ENCODE data around the gene SPIRE1.

Gene SPIRE1

GRCh38 chr18:12478269-12479047 is 179.4 kb downstream of the SPIRE1 start:
- no peaks in the 10 kb centered on the region for H3K79me2 ChIP-seq (ENCODE audit: insufficient read depth, low read depth)
- no peaks in the 10 kb centered on the region for H3K36me3 ChIP-seq (ENCODE audit: insufficient read depth)
- H3K27me3 ChIP-seq (ENCODE audit: insufficient read depth, low read depth): no peaks in the 10 kb centered on the region
- no peak overlapping the region for H3K27ac ChIP-seq
- H3K9ac ChIP-seq: no peak overlapping the region
- H3K4me3 ChIP-seq (IDR thresholded peaks at IDR 0.05; ENCODE audit: insufficient read depth, low read depth, low read length): no peak overlapping the region
- H3K4me2 ChIP-seq: no peak overlapping the region
- no peak overlapping the region for H2AFZ ChIP-seq (ENCODE audit: low read depth)
- H4K20me1 ChIP-seq (ENCODE audit: insufficient read depth): no peaks in the 10 kb centered on the region
- no peaks in the 10 kb centered on the region for H3K4me1 ChIP-seq (ENCODE audit: low read depth, poor library complexity, severe bottlenecking)
- no peak for TF ChIP-seq CTCF (conservative IDR thresholded peaks at IDR 0.05; ENCODE audit: low read depth, low read length)

GRCh38 chr18:12477606-12478005 is 180.3 kb downstream of the SPIRE1 start:
- Histone ChIP-seq H3K79me2 (ENCODE audit: insufficient read depth, low read depth) (no peaks in the 10 kb centered on the region), H3K27ac (no peak overlapping the region), H3K9ac (no peak overlapping the region), H3K4me2 (no peak overlapping the region), H3K27me3 (ENCODE audit: insufficient read depth, low read depth) (no peaks in the 10 kb centered on the region), H2AFZ (ENCODE audit: low read depth) (no peak overlapping the region), H3K4me3 (IDR thresholded peaks at IDR 0.05; ENCODE audit: insufficient read depth, low read depth, low read length) (no peak overlapping the region), H3K36me3 (ENCODE audit: insufficient read depth) (no peaks in the 10 kb centered on the region), H4K20me1 (ENCODE audit: insufficient read depth) (no peaks in the 10 kb centered on the region), H3K4me1 (ENCODE audit: low read depth, poor library complexity, severe bottlenecking) (no peaks in the 10 kb centered on the region)
- no peak for TF ChIP-seq CTCF (conservative IDR thresholded peaks at IDR 0.05; ENCODE audit: low read depth, low read length)

DNA sequence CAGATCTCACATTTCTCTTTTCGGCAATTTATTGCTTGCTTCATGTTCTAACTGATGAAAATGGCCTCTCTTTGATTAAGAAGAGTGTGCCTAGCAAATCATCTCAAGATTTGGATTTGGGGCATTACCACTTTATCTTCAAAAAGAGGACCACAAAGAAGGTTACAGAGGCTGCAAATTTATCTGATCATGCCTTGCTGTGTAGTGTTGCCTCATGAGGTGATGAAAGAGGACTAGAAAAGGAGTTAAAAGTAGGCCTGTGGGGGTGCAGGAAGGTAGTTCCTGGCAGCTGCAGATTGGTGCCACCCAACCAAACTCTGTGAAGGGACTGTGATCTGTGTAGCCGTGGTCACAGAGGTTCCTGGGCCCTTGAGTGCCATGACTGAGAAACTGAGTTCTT is 181.0 kb downstream of the SPIRE1 start:
- no peak overlapping the region for H3K4me3 ChIP-seq (IDR thresholded peaks at IDR 0.05; ENCODE audit: insufficient read depth, low read depth, low read length)
- no peaks in the 10 kb centered on the region for H3K27me3 ChIP-seq (ENCODE audit: insufficient read depth, low read depth)
- H3K36me3 ChIP-seq (ENCODE audit: insufficient read depth): no peaks in the 10 kb centered on the region
- no peak overlapping the region for H2AFZ ChIP-seq (ENCODE audit: low read depth)
- no peaks in the 10 kb centered on the region for H3K79me2 ChIP-seq (ENCODE audit: insufficient read depth, low read depth)
- TF ChIP-seq CTCF (conservative IDR thresholded peaks at IDR 0.05; ENCODE audit: low read depth, low read length): no peak
- no peaks in the 10 kb centered on the region for H3K4me1 ChIP-seq (ENCODE audit: low read depth, poor library complexity, severe bottlenecking)
- no peak overlapping the region for H3K9ac ChIP-seq
- no peaks in the 10 kb centered on the region for H4K20me1 ChIP-seq (ENCODE audit: insufficient read depth)
- no peak overlapping the region for H3K4me2 ChIP-seq
- H3K27ac ChIP-seq: no peak overlapping the region

DNA sequence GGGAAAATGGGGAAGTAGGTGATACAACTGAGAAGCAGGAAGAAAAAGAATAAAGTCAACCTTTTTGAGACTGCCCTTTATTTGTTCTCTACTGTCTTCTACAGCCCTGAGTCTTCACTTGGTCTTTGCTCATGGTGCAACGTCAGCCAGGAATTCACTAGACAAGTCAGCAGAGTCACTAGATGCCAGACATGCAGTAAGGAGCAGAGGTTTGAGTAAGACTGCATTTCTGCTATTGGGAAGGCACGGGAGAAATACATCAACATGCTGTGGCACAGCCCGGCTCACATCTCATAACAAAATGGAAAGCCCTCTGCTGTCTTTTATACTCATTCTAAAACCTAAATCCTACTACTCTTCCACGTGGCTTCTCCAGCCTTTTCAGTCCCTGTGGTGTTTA is 183.0 kb downstream of the SPIRE1 start:
- Histone ChIP-seq H3K27me3 (ENCODE audit: insufficient read depth, low read depth) (no peaks in the 10 kb centered on the region), H3K4me1 (ENCODE audit: low read depth, poor library complexity, severe bottlenecking) (no peaks in the 10 kb centered on the region), H3K9ac (no peak overlapping the region), H3K4me3 (IDR thresholded peaks at IDR 0.05; ENCODE audit: insufficient read depth, low read depth, low read length) (no peak overlapping the region), H3K27ac (no peak overlapping the region), H2AFZ (ENCODE audit: low read depth) (no peak overlapping the region), H4K20me1 (ENCODE audit: insufficient read depth) (no peaks in the 10 kb centered on the region), H3K36me3 (ENCODE audit: insufficient read depth) (no peaks in the 10 kb centered on the region), H3K79me2 (ENCODE audit: insufficient read depth, low read depth) (no peaks in the 10 kb centered on the region), H3K4me2 (no peak overlapping the region)
- no peak for TF ChIP-seq CTCF (conservative IDR thresholded peaks at IDR 0.05; ENCODE audit: low read depth, low read length)

Measured in KMS-11 (cell line).